Neuronal stem cell (in vitro differentiated cells): ENCODE data around the gene TLE1.

Source experiments
- DNase-seq: peaks from one replicate; pipeline ENCODE4 v3.0.0-alpha.2; 2013; ENCODE audit warnings: low spot score
- H2AFZ ChIP-seq: one replicate; pipeline ENCODE4 v1.6.1; 2013; ENCODE audit warnings: mild to moderate bottlenecking, low read length, inconsistent platforms
- H2AK5ac ChIP-seq: 2 replicates; pipeline ENCODE4 v1.6.1; 2013; ENCODE audit warnings: low read depth, mild to moderate bottlenecking, inconsistent platforms, low read length, moderate library complexity, mixed read lengths
- H2BK120ac ChIP-seq: 2 replicates; pipeline ENCODE4 v1.6.1; 2013; ENCODE audit warnings: low read depth, mild to moderate bottlenecking, inconsistent platforms, low read length, moderate library complexity, mixed read lengths
- H2BK12ac ChIP-seq: one replicate; pipeline ENCODE4 v1.6.1; 2013; ENCODE audit warnings: low read length, inconsistent platforms
- H2BK15ac ChIP-seq: 2 replicates; pipeline ENCODE4 v1.6.1; 2013; ENCODE audit warnings: mild to moderate bottlenecking, low read length, inconsistent platforms, mixed read lengths
- H2BK5ac ChIP-seq: one replicate; pipeline ENCODE4 v1.6.1; 2013; ENCODE audit warnings: inconsistent platforms, mild to moderate bottlenecking, low read length, moderate library complexity
- H3K14ac ChIP-seq: one replicate; pipeline ENCODE4 v1.6.1; 2013; ENCODE audit warnings: low read length, inconsistent platforms
- H3K18ac ChIP-seq: 2 replicates; pipeline ENCODE4 v1.6.1; 2013; ENCODE audit warnings: low read length, inconsistent platforms
- H3K23ac ChIP-seq: 2 replicates; pipeline ENCODE4 v1.6.1; 2013; ENCODE audit warnings: low read depth, mild to moderate bottlenecking, mixed read lengths, low read length, inconsistent platforms; ENCODE audit not compliant: poor library complexity
- H3K27ac ChIP-seq: replicated peaks from 3 replicates; pipeline ENCODE4 v1.5.1; 2013; ENCODE audit warnings: low read length, inconsistent platforms
- H3K27me3 ChIP-seq, 3 experiments: 2 replicates each; pipeline ENCODE4 v1.6.1; 2013; ENCODE audit warnings: low read length in 3 of 3, mild to moderate bottlenecking in 2 of 3, inconsistent platforms in 1 of 3, low read depth in 1 of 3, mixed read lengths in 1 of 3, moderate library complexity in 1 of 3; ENCODE audit not compliant: control insufficient read depth in 3 of 3, insufficient read depth in 3 of 3
- H3K36me3 ChIP-seq, 2 donors: replicated peaks in 1 of 2; 2 replicates each; pipeline ENCODE4 v1.6.1; 2013; ENCODE audit warnings: low read length in 2 of 2; ENCODE audit not compliant: control insufficient read depth in 2 of 2, insufficient read depth in 2 of 2
- H3K4ac ChIP-seq: 2 replicates; pipeline ENCODE4 v1.6.1; 2013; ENCODE audit warnings: inconsistent platforms, mild to moderate bottlenecking, low read length, moderate library complexity
- H3K4me1 ChIP-seq, 2 donors: 1 replicate in 1 of 2; 2 replicates in 1 of 2; pipeline ENCODE4 v1.6.1; 2013; ENCODE audit warnings: low read length in 2 of 2, low read depth in 1 of 2; ENCODE audit not compliant: control insufficient read depth in 2 of 2, insufficient read depth in 1 of 2
- H3K4me2 ChIP-seq: one replicate; pipeline ENCODE4 v1.6.1; 2013; ENCODE audit warnings: mild to moderate bottlenecking, low read length, inconsistent platforms; ENCODE audit not compliant: insufficient read depth, poor library complexity, severe bottlenecking
- H3K4me3 ChIP-seq, 2 donors: 2 replicates each; pipeline ENCODE4 v1.5.1; 2013; ENCODE audit warnings: low read length in 2 of 2, mild to moderate bottlenecking in 2 of 2, inconsistent platforms in 1 of 2, moderate library complexity in 1 of 2
- H3K79me1 ChIP-seq: one replicate; pipeline ENCODE4 v1.6.1; 2013; ENCODE audit warnings: low read depth, mild to moderate bottlenecking, inconsistent platforms, low read length, moderate library complexity
- H3K9ac ChIP-seq: one replicate; pipeline ENCODE4 v1.6.1; 2013; ENCODE audit warnings: mild to moderate bottlenecking, low read depth, low read length, inconsistent platforms; ENCODE audit not compliant: poor library complexity
- H3K9me3 ChIP-seq, 2 donors: replicated peaks in 1 of 2; 2 replicates each; pipeline versions ENCODE3 to v1.6.1; 2013; ENCODE audit warnings: low read length in 2 of 2, mild to moderate bottlenecking in 2 of 2, inconsistent platforms in 1 of 2, low read depth in 1 of 2, mixed read lengths in 1 of 2, moderate library complexity in 1 of 2; ENCODE audit not compliant: control insufficient read depth in 2 of 2, insufficient read depth in 1 of 2
- H4K8ac ChIP-seq: one replicate; pipeline ENCODE4 v1.6.1; 2013; ENCODE audit warnings: low read depth, mild to moderate bottlenecking, inconsistent platforms, low read length, moderate library complexity
- H4K91ac ChIP-seq: one replicate; pipeline ENCODE4 v1.6.1; 2013; ENCODE audit warnings: low read length, low read depth, mild to moderate bottlenecking, inconsistent platforms; ENCODE audit not compliant: poor library complexity
- WGBS, 2 donors: extraction: QIAGEN DNeasy Blood & Tissue Kit; methylation state at CpG; one replicate each; pipeline ENCODE4 v1.1.7; 2013; ENCODE audit warnings: missing lambda C conversion rate in 2 of 2, mixed read lengths in 1 of 2; ENCODE audit not compliant: insufficient read length in 2 of 2, insufficient replicate concordance in 1 of 2; ENCODE audit errors: extremely low coverage in 2 of 2; 5-methylcytosine and 5-hydroxymethylcytosine counted together

The TLE1 gene

GRCh38 chr9:81598123-81598497, 91.2 kb downstream of the TLE1 start:
- Histone ChIP-seq H3K4me3 (no peak overlapping the region), H2AK5ac (no peak overlapping the region), H4K91ac (no peak overlapping the region), H3K9me3 (peaks cover 0 to 2% of the 10 kb centered on the region in 2 donors), H3K4ac (no peak overlapping the region), H3K9ac (no peak overlapping the region), H2BK120ac (no peak overlapping the region), H4K8ac (no peak overlapping the region), H3K4me1 (peaks cover 8 to 10% of the 10 kb centered on the region in 2 donors), H3K27ac (no peak overlapping the region), H2BK12ac (no peak overlapping the region), H3K14ac (no peak overlapping the region), H2BK15ac (no peak overlapping the region), H3K79me1 (no peaks in the 10 kb centered on the region), H3K4me2 (no peak overlapping the region), H3K23ac (no peak overlapping the region), H2AFZ (no peak overlapping the region), H2BK5ac (no peak overlapping the region), H3K36me3 (peaks cover 0 to 26% of the 10 kb centered on the region in 2 donors), H3K27me3 (no peaks in the 10 kb centered on the region), H3K18ac (peak overlapping the region; percentile 2)
- WGBS, 2 donors: no CpG with 5 or more reads among the region's 9 CpGs
- no peak for DNase-seq

GRCh38 chr9:81597419-81598122, 91.8 kb downstream of the TLE1 start:
- no peak overlapping the region for H4K91ac ChIP-seq
- H3K36me3 ChIP-seq: peaks cover 0 to 27% of the 10 kb centered on the region in 2 donors
- no peak overlapping the region for H2AK5ac ChIP-seq
- peaks cover 0 to 2% of the 10 kb centered on the region in 2 donors for H3K9me3 ChIP-seq
- H2BK120ac ChIP-seq: no peak overlapping the region
- H3K14ac ChIP-seq: no peak overlapping the region
- no peak overlapping the region for H3K4ac ChIP-seq
- H2BK15ac ChIP-seq: no peak overlapping the region
- no peaks in the 10 kb centered on the region for H3K27me3 ChIP-seq
- no peak overlapping the region for H3K9ac ChIP-seq
- DNase-seq: no peak
- H2BK12ac ChIP-seq: no peak overlapping the region
- H3K4me3 ChIP-seq: no peak overlapping the region
- no peak overlapping the region for H4K8ac ChIP-seq
- no peak overlapping the region for H2AFZ ChIP-seq
- no CpG with 5 or more reads among the region's 12 CpGs for WGBS, 2 donors
- peaks cover 8 to 10% of the 10 kb centered on the region in 2 donors for H3K4me1 ChIP-seq
- H3K4me2 ChIP-seq: no peak overlapping the region
- no peaks in the 10 kb centered on the region for H3K79me1 ChIP-seq
- H3K18ac ChIP-seq: no peak overlapping the region
- no peak overlapping the region for H3K23ac ChIP-seq
- H3K27ac ChIP-seq: no peak overlapping the region
- no peak overlapping the region for H2BK5ac ChIP-seq

GRCh38 chr9:81596679-81597418, 92.5 kb downstream of the TLE1 start:
- H4K8ac ChIP-seq: no peak overlapping the region
- H3K4ac ChIP-seq: no peak overlapping the region
- peaks cover 8 to 9% of the 10 kb centered on the region in 2 donors for H3K4me1 ChIP-seq
- H3K4me3 ChIP-seq: no peak overlapping the region
- H3K27ac ChIP-seq: no peak overlapping the region
- no peak overlapping the region for H3K14ac ChIP-seq
- H3K9me3 ChIP-seq: peaks cover 0 to 2% of the 10 kb centered on the region in 2 donors
- H3K27me3 ChIP-seq: no peaks in the 10 kb centered on the region
- no peaks in the 10 kb centered on the region for H3K79me1 ChIP-seq
- H2BK12ac ChIP-seq: no peak overlapping the region
- no peak overlapping the region for H2AFZ ChIP-seq
- no peak overlapping the region for H4K91ac ChIP-seq
- H3K23ac ChIP-seq: no peak overlapping the region
- H2BK5ac ChIP-seq: no peak overlapping the region
- no peak overlapping the region for H2BK15ac ChIP-seq
- no peak overlapping the region for H3K4me2 ChIP-seq
- H3K9ac ChIP-seq: no peak overlapping the region
- no peak for DNase-seq
- peaks cover 0 to 25% of the 10 kb centered on the region in 2 donors for H3K36me3 ChIP-seq
- no peak overlapping the region for H2BK120ac ChIP-seq
- no peak overlapping the region for H2AK5ac ChIP-seq
- H3K18ac ChIP-seq: no peak overlapping the region
- no CpG with 5 or more reads among the region's 13 CpGs for WGBS, 2 donors

- no peak overlapping the region for H3K14ac ChIP-seq
- H2AK5ac ChIP-seq: no peak overlapping the region
- no peaks in the 10 kb centered on the region for H3K79me1 ChIP-seq
- no peak overlapping the region for H2BK15ac ChIP-seq
- no peak overlapping the region for H2BK120ac ChIP-seq
- H2BK5ac ChIP-seq: no peak overlapping the region
- no peak overlapping the region for H3K4me3 ChIP-seq
- H2BK12ac ChIP-seq: no peak overlapping the region
- H2AFZ ChIP-seq: no peak overlapping the region
- no CpG with 5 or more reads among the region's 10 CpGs for WGBS, 2 donors
- no peak overlapping the region for H3K23ac ChIP-seq
- H3K9me3 ChIP-seq: peaks cover 0 to 2% of the 10 kb centered on the region in 2 donors
- H3K27ac ChIP-seq: no peak overlapping the region
- peaks cover 2 to 32% of the 10 kb centered on the region in 2 donors for H3K36me3 ChIP-seq
- H3K4me1 ChIP-seq: peaks cover 8% of the 10 kb centered on the region in 2 donors
- peak overlapping the region; percentile 28 for H3K18ac ChIP-seq
- H3K4ac ChIP-seq: no peak overlapping the region
- no peak overlapping the region for H4K91ac ChIP-seq
- no peaks in the 10 kb centered on the region for H3K27me3 ChIP-seq
- no peak overlapping the region for H3K4me2 ChIP-seq
- H4K8ac ChIP-seq: no peak overlapping the region
- no peak overlapping the region for H3K9ac ChIP-seq
- no peak for DNase-seq
Observed at GRCh38 chr9:81595887-81596543, 93.3 kb downstream of the TLE1 start.
